HCT116 (cell line): ENCODE measurements around the gene OR4K5. TPM values are rescaled to one million over a fixed set of nuclear protein-coding genes. Genes with fewer than 3 reads are reported as not detected.

Experiments
- ATAC-seq: fragments of 200-7000 bp; cut with Tn5 transposase; 2 replicates; pipeline ENCODE4 v1.9.1; 2020; ENCODE audit warnings: mild to moderate bottlenecking, moderate library complexity
- BruUV-seq: library from RNA; stranded (reverse); fragments of 400-500 nt; replicated peaks from 2 replicates; lab custom pipeline; 2021; lab: Mats Ljungman, UMichigan
- CTCF ChIA-PET: fragments of 300-600 bp; sonication (Branson Sonifier 250); formaldehyde crosslinking; loops from one replicate; lab custom pipeline; 2021; ENCODE audit warnings: antibody characterized with exemption; lab: Charles Lee
- POLR2A ChIA-PET: fragments of 300-600, 350-600 bp; sonication (Branson Sonifier 250); formaldehyde crosslinking; loops from one replicate; lab custom pipeline; 2021; ENCODE audit warnings: antibody characterized with exemption; lab: Charles Lee
- RAD21 ChIA-PET, 2 experiments: fragments of 300-600 bp; sonication (Branson Sonifier 250); formaldehyde crosslinking; loops; one replicate each; lab custom pipeline; 2023; ENCODE audit warnings: low total read pairs in 2 of 2; ENCODE audit not compliant: uncharacterized antibody in 2 of 2, unreplicated experiment in 2 of 2, low non-redundant PET in 1 of 2; lab: Charles Lee
- DNase-seq: peaks from one replicate; pipeline ENCODE4 v3.0.0-alpha.2; 2010; ENCODE audit warnings: low read depth, low spot score
- H2AFZ ChIP-seq: fragments of 200-600 bp; shearing (Covaris generic), sonication (generic); 2 replicates; pipeline ENCODE4 v1.6.1; 2017; ENCODE audit warnings: low read depth, mixed run types, mixed read lengths, antibody characterized with exemption, low read length; ENCODE audit not compliant: poor library complexity, severe bottlenecking
- H3K27ac ChIP-seq: 2 replicates; pipeline ENCODE4 v1.5.1; 2012; ENCODE audit warnings: low read depth, low read length
- H3K27me3 ChIP-seq: fragments of 200-600 bp; sonication (generic); 2 replicates; pipeline ENCODE4 v1.6.1; 2016; ENCODE audit warnings: mixed run types, low read length, mixed read lengths; ENCODE audit not compliant: insufficient read depth
- H3K36me3 ChIP-seq, 2 experiments: fragments of 200-500 bp in 1 of 2; fragments of 200-600 bp in 1 of 2; sonication (Bioruptor generic) in 1 of 2; sonication (generic) in 1 of 2; 2 replicates each; pipeline versions ENCODE4 v1.5.1 to v1.6.1; 2014 to 2016; ENCODE audit warnings: low read length in 2 of 2, inconsistent platforms in 1 of 2, mixed read lengths in 1 of 2, mixed run types in 1 of 2; ENCODE audit not compliant: insufficient read depth in 2 of 2, control insufficient read depth in 1 of 2
- H3K4me1 ChIP-seq, 2 experiments: fragments of 200-600 bp in 1 of 2; sonication (generic) in 1 of 2; 2 replicates each; pipeline versions ENCODE4 v1.5.1 to v1.6.1; 2012 to 2017; ENCODE audit warnings: low read length in 2 of 2, inconsistent platforms in 1 of 2, mild to moderate bottlenecking in 1 of 2, mixed read lengths in 1 of 2, mixed run types in 1 of 2, moderate library complexity in 1 of 2; ENCODE audit not compliant: insufficient read depth in 2 of 2, control insufficient read depth in 1 of 2
- H3K4me2 ChIP-seq: fragments of 200-600 bp; sonication (generic); 2 replicates; pipeline ENCODE4 v1.6.1; 2017; ENCODE audit warnings: mixed run types, low read length, mixed read lengths
- H3K4me3 ChIP-seq, 2 experiments: fragments of 200-600 bp in 1 of 2; sonication (generic) in 1 of 2; replicated peaks in 1 of 2; 2 replicates each; pipeline ENCODE4 v1.5.1; 2011 to 2016; ENCODE audit warnings: low read length in 2 of 2, control low read depth in 1 of 2, low read depth in 1 of 2, mild to moderate bottlenecking in 1 of 2, mixed read lengths in 1 of 2, mixed run types in 1 of 2
- H3K79me2 ChIP-seq: fragments of 200-600 bp; sonication (generic); 2 replicates; pipeline ENCODE4 v1.6.1; 2017; ENCODE audit warnings: mild to moderate bottlenecking, mixed run types, low read length, moderate library complexity, mixed read lengths; ENCODE audit not compliant: insufficient read depth
- H3K9ac ChIP-seq: fragments of 200-600 bp; sonication (generic); 2 replicates; pipeline ENCODE4 v1.6.1; 2016; ENCODE audit warnings: low read length, mixed read lengths
- H3K9me2 ChIP-seq: fragments of 200-600 bp; sonication (generic), shearing (Covaris generic); 2 replicates; pipeline ENCODE4 v1.6.1; 2017; ENCODE audit warnings: mixed run types, mild to moderate bottlenecking, moderate library complexity; ENCODE audit not compliant: insufficient read depth
- H3K9me3 ChIP-seq, 2 experiments: fragments of 200-500 bp in 1 of 2; fragments of 200-600 bp in 1 of 2; sonication (Bioruptor generic) in 1 of 2; sonication (generic) in 1 of 2; 2 replicates each; pipeline ENCODE4 v1.6.1; 2014 to 2017; ENCODE audit warnings: low read length in 2 of 2, mixed read lengths in 2 of 2, inconsistent platforms in 1 of 2, low read depth in 1 of 2, mild to moderate bottlenecking in 1 of 2, mixed run types in 1 of 2, moderate library complexity in 1 of 2; ENCODE audit not compliant: control insufficient read depth in 1 of 2, insufficient read depth in 1 of 2
- H4K20me1 ChIP-seq: fragments of 200-600 bp; sonication (generic), shearing (Covaris generic); 2 replicates; pipeline ENCODE4 v1.6.1; 2017; ENCODE audit warnings: mixed run types, mild to moderate bottlenecking, moderate library complexity; ENCODE audit not compliant: insufficient read depth
- CBX3 ChIP-seq: IDR thresholded peaks from 2 replicates; pipeline ENCODE4 v1.6.1; 2012; ENCODE audit warnings: low read depth
- EZH2 ChIP-seq: fragments of 200-600 bp; sonication (generic); IDR thresholded peaks from 2 replicates; pipeline ENCODE4 v1.6.1; 2017; ENCODE audit warnings: antibody characterized with exemption, mixed run types
- JUND ChIP-seq: IDR thresholded peaks from 2 replicates; pipeline ENCODE4 v1.6.1; 2012
- MAX ChIP-seq: IDR thresholded peaks from 2 replicates; pipeline ENCODE4 v1.6.1; 2012
- POLR2AphosphoS5 ChIP-seq: IDR thresholded peaks from 2 replicates; pipeline ENCODE4 v1.6.1; 2011; ENCODE audit warnings: mild to moderate bottlenecking, low read depth, low read length, moderate library complexity
- SRF ChIP-seq: IDR thresholded peaks from 2 replicates; pipeline ENCODE4 v1.6.1; 2012; ENCODE audit warnings: low read depth
- intact Hi-C: fragments of 100-400 bp; cut with micrococcal nuclease; formaldehyde crosslinking; loops from 2 replicates; pipeline ENCODE4 v1.10.0; 2022
- total RNA-seq: library from RNA; stranded (reverse); gene quantifications from one replicate; pipeline ENCODE4 v1.2.1, GENCODE V29; 2021; ENCODE audit not compliant: unreplicated experiment

OR4K5 gene
- total RNA-seq, 1 experiment from 2014 or later, result not detected

DNA sequence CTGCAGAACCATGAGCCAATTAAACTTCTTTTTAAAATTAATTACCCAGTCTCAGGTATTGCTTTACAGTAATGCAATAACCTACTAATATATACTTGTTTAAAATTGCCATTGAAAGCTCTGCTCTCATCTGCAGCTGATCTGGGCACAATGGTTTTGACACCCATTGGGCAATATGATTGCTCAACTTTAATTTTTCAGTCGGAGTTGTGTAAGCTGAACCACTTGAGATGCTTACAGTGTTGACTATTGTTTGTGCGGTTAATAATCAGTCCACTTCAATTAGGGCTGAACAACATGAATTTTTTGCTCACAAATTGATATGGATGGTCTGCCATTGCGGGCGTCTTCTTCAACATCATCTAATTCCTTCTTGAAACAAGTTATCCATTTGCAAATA is 18.0 kb upstream of the OR4K5 start:
- H3K79me2 ChIP-seq, result no peaks in the 10 kb centered on the region
- DNase-seq (no peak), ATAC-seq (no peak)
- no peak overlapping the region for H2AFZ ChIP-seq
- no peak overlapping the region for H3K27ac ChIP-seq
- RAD21 ChIA-PET, result no interaction called here
- no peaks in the 10 kb centered on the region for H4K20me1 ChIP-seq
- BruUV-seq, result no TSS peak
- H3K9ac ChIP-seq, result no peak overlapping the region
- intact Hi-C loops, result no loop called here
- H3K4me2 ChIP-seq, result no peak overlapping the region
- POLR2A ChIA-PET, result no interaction called here
- no peaks in the 10 kb centered on the region for H3K9me2 ChIP-seq
- H3K4me3 ChIP-seq, result no peak overlapping the region
- no peaks in the 10 kb centered on the region for H3K36me3 ChIP-seq
- CTCF ChIA-PET, result no interaction called here
- H3K27me3 ChIP-seq, result no peaks in the 10 kb centered on the region
- TF ChIP-seq CBX3 (no peak), SRF (no peak), JUND (no peak), MAX (no peak), EZH2 (no peak)
- peaks cover 25 to 47% of the 10 kb centered on the region in 2 experiments; a peak in 3 of 4 replicates for H3K9me3 ChIP-seq
- H3K4me1 ChIP-seq, result no peaks in the 10 kb centered on the region

GRCh38 chr14:19906665-19907064 is 13.7 kb upstream of the OR4K5 start:
- TF ChIP-seq POLR2AphosphoS5, result no peak
- Histone ChIP-seq H3K9ac (no peak overlapping the region), H3K27me3 (no peaks in the 10 kb centered on the region), H3K79me2 (no peaks in the 10 kb centered on the region), H2AFZ (no peak overlapping the region), H3K4me2 (no peak overlapping the region), H4K20me1 (no peaks in the 10 kb centered on the region), H3K36me3 (no peaks in the 10 kb centered on the region), H3K4me3 (no peak overlapping the region), H3K4me1 (no peaks in the 10 kb centered on the region), H3K27ac (no peak overlapping the region), H3K9me3 (peaks cover 26 to 42% of the 10 kb centered on the region in 2 experiments; a peak in 3 of 4 replicates), H3K9me2 (no peaks in the 10 kb centered on the region)
- ATAC-seq (no peak), DNase-seq (no peak)
- no TSS peak for BruUV-seq
- intact Hi-C loops, result no loop called here
- CTCF ChIA-PET, result no interaction called here
- POLR2A ChIA-PET, result no interaction called here
- RAD21 ChIA-PET, result no interaction called here
